Activated T-cell treated with anti-CD3 and anti-CD28 coated beads for 24 hours (primary cell): ENCODE results near the gene EFCAB6.

Experiments used
- DNase-seq: peaks from one replicate; pipeline ENCODE4 v3.0.0-alpha.2; 2020; ENCODE audit warnings: low read depth

The EFCAB6 gene

GRCh38 chr22:43479301-43479950, 332.7 kb downstream of the EFCAB6 start:
- DNase-seq: no peak
